ENCODE measurements around the gene KCNH1. TPM values are rescaled to one million over a fixed set of nuclear protein-coding genes. Genes with fewer than 3 reads are reported as not detected.

Gene KCNH1, protein sequence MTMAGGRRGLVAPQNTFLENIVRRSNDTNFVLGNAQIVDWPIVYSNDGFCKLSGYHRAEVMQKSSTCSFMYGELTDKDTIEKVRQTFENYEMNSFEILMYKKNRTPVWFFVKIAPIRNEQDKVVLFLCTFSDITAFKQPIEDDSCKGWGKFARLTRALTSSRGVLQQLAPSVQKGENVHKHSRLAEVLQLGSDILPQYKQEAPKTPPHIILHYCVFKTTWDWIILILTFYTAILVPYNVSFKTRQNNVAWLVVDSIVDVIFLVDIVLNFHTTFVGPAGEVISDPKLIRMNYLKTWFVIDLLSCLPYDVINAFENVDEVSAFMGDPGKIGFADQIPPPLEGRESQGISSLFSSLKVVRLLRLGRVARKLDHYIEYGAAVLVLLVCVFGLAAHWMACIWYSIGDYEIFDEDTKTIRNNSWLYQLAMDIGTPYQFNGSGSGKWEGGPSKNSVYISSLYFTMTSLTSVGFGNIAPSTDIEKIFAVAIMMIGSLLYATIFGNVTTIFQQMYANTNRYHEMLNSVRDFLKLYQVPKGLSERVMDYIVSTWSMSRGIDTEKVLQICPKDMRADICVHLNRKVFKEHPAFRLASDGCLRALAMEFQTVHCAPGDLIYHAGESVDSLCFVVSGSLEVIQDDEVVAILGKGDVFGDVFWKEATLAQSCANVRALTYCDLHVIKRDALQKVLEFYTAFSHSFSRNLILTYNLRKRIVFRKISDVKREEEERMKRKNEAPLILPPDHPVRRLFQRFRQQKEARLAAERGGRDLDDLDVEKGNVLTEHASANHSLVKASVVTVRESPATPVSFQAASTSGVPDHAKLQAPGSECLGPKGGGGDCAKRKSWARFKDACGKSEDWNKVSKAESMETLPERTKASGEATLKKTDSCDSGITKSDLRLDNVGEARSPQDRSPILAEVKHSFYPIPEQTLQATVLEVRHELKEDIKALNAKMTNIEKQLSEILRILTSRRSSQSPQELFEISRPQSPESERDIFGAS
- 10 to 100 TPM; 10.7 to 17.3 TPM for total RNA-seq

DNA sequence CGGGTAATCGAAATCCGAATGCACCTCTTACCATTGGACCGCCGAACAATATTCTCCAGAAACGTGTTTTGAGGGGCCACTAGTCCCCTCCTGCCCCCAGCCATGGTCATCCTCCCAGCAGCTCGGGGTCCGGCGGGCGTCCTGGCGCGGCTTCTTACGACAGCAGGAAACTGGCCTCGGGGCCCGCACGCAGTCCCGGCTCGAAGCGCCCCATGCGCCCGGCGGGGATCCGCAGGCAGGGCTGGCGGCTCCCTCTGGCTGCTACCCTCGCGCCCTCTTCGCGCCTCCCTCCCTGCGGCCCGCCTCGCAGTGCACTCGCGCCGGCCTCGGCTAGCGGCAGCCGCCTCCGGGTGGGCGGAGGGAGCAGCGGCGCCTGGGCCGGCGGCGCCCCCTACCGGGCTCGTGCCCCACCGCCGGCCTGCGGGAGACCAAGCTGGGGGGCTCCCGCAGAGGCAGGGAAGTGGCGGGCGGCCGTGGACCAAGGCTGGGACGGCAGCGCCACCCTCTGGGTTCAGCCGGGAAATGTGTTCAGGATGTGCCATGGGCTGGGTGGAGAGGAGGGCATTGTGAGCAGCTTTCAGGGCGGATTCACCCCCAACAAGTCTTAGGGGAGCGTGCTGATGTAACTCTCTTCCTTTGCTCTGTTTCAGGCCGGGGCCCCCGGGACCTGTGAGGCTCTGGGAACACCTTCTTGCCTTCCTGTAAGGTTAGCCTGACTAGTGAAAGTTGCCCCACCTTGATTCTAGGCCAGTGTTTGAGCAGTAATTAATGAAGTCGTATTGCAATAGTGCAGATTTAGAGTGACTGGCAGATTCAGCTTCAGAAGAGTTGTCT lies at the start of gene KCNH1:
TSS of gene KCNH1 (minus strand) at position 313 of the 834 bp plus-strand sequence. CDS start at position 110, 203 bp downstream.

Other genes starting within 250 kb of the KCNH1 start
- gene RCOR3, start 125.2 kb upstream of the KCNH1 start, total RNA-seq, result 10 to 100 TPM; 31.3 to 34.0 TPM
- gene TRAF5, start 192.7 kb upstream of the KCNH1 start, total RNA-seq, result 10 to 100 TPM; 12.7 to 20.6 TPM